ENCODE measurements around the gene DHRS4.
"Not testable (repeated sequence)": the region's sequence is repeated elsewhere in the genome, so short reads cannot be mapped to it uniquely, and the experiment has no call there.

Gene DHRS4

DNA sequence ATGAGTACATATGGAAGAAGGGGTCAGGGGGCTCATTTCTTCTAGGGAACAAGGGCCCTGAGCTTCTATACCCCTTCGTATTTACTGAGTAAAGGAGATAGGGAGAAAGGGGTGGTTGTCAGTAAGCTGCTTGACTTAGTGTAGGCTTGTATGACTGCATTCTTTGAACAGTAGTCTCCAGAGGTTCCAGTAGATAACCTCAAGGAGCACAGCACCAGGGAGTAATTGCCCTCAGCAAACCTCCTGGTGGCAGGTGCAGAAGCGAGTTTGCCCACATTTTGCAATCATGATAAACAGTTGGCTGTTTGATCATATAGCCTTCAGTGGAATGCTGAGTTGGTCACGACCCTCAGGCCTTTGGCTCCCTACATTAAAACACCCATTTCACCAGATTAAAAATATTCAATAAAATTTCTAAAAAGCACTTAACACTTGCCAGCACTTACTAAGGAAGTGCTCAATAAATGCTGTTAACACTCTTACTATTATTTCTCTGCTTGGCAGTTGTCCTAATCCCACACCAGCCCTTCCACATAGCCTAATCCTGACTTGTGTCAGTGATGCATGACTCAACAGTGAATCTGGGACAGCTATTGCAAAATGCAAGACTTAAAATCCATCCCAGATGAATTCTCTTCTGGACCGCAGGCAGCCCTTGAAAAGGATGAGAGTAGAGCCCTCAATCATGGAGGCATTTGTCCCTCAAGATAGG, 31.5 kb downstream of the DHRS4 start:
- DNase-seq (ENCODE audit: low read depth), result peak; percentile 90

- not testable (repeated sequence) for DNase-seq (ENCODE audit: low read depth)
These were observed 34.6 kb downstream of the DHRS4 start for GRCh38 chr14:23988223-23988606.

DNA sequence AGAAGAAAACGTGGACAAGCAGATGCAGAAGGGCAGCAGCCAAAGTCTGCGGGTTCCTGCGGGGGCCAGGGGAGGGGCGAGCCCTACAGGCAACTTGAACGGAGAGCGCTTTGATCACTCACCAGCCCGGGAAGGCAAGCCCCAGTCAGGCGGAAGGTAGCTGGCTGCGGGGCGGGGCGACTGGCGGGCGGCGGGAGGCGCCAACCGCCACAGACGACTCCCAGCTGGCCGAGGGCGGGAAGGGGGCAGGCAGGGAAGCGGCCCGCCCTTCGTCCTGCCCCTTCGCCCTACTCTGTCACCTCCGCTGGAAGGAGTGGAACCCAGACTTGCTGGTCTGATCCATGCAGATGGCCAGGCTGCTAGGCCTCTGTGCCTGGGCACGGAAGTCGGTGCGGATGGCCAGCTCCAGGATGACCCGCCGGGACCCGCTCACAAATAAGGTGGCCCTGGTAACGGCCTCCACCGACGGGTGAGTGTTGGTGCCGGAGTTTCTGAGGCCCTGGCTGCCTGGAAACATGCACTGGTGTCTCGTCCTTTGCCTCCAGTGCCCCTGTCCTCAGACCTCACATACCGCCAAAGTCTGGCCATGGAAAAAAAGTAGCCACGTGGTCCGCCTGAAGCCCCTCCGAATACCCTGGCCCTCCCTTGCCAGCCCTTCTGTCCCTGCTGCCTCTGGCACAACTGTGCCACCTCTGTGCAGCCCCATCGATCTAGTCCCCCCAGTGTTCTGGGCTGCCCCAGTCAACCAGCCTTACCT, 35.2 kb downstream of the DHRS4 start, which contains the start of gene DHRS4L2:
TSS of gene DHRS4L2 (plus strand) at position 323 of the 757 bp plus-strand sequence. CDS start at position 342, 19 bp downstream.
- DNase-seq (ENCODE audit: low read depth), result not testable (repeated sequence)

- DNase-seq (ENCODE audit: low read depth), result not testable (repeated sequence)
These were observed 36.3 kb downstream of the DHRS4 start for GRCh38 chr14:23989734-23990445.

DNA sequence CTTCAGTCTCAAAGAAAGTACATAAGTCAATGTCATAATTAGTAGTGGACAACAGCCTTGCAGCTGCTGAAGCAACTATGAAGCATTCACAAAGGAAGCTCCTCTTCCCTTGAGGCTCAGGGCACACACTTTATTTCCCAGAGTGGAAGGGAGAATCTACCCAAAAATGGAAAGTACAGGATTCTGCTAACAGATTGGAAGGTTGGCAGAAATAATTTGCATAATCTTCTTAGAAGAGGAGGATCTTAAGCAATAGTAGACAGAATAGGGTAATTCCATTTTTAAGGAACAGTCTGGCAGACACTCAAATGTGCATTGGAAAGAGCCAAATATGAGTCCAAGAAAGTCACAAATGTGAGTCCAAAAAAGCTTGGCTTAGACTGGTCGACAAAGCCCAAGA, 37.4 kb downstream of the DHRS4 start:
- not testable (repeated sequence) for DNase-seq (ENCODE audit: low read depth)

GRCh38 chr14:23993042-23993441, 39.5 kb downstream of the DHRS4 start:
- not testable (repeated sequence) for DNase-seq (ENCODE audit: low read depth)

GRCh38 chr14:23996009-23996408, 42.4 kb downstream of the DHRS4 start:
- not testable (repeated sequence) for DNase-seq (ENCODE audit: low read depth)

- DNase-seq (ENCODE audit: low read depth), result not testable (repeated sequence)
These were observed 43.3 kb downstream of the DHRS4 start for GRCh38 chr14:23996825-23997224.

DNA sequence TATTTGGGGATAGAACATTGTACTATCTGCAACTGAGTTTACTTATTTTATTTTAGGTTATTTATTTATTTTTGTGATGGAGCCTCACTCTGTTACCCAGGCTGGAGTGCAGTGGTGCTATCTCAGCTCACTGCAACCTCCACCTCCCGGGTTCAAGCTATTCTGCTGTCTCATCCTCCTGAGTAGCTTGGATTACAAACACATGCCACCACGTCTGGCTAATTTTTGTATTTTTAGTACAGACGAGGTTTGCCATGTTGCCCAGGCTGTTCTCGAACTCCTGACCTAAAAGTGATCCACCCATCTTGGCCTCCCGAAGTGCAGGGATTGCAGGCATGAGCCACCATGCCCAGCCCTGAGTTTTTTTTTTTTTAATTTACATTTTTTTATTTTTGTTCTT, 46.1 kb downstream of the DHRS4 start:
- not testable (repeated sequence) for DNase-seq (ENCODE audit: low read depth)

DNA sequence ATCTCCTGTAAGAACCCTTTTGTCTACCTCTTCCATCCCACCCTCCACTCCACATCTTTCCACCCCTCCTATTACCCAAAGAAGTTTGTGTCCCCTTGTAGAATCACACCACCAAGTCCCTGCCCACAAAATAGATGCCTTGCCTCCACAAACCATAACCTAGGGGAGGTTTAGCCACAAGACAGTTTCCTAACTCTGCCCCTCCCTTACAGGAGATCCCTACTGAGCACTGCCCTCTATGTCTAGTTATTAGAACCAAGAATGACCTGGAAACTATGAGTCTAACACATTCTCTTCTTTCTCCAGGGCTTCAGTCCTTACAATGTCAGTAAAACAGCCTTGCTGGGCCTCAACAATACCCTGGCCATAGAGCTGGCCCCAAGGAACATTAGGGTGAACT, 47.5 kb downstream of the DHRS4 start:
- not testable (repeated sequence) for DNase-seq (ENCODE audit: low read depth)

- not testable (repeated sequence) for DNase-seq (ENCODE audit: low read depth)
These were observed 48.1 kb downstream of the DHRS4 start for GRCh38 chr14:24001679-24002078.

- not testable (repeated sequence) for DNase-seq (ENCODE audit: low read depth)
These were observed 52.9 kb downstream of the DHRS4 start for GRCh38 chr14:24006471-24006816.

DNA sequence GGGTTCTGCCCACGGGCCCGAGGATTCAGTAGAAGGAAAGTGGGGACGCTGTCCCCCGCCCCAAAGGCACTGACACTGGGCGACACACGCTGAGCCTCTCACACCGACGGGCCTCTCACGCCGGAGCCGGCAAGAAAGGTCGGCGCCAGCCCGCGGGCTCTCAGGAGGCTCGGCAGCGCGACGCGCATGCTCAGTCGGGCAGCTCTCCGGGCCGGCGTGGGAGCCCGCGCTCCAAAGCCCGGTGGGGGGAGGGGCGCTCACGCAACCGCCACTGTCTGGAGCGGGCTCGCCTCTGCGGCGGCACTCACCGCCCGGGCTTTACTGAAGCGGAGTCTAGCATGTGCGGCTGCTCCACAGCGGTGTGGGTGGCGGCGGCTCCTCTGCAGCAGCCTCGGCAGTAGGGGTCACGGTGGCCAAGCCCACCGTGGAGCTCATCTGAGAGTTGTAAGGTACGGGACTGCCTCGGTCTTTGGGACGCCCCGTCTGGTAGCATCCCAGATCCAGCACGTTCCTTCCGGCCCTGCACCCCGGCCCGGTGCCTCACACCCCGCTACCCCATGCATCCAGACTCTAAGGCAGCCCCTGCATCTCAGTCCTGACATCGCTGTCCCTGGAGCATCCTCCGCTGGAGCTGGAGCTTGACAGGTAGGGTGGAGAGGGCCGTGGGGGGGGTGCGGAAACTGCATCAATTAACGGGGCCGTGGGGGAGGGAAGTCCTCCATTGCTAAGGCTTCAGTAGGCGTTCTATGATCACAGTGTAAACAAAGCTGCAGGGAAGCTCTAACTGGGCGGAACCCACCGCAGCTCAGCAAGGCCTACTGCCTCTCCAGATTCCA, 53.5 kb downstream of the DHRS4 start:
- not testable (repeated sequence) for DNase-seq (ENCODE audit: low read depth)

DNA sequence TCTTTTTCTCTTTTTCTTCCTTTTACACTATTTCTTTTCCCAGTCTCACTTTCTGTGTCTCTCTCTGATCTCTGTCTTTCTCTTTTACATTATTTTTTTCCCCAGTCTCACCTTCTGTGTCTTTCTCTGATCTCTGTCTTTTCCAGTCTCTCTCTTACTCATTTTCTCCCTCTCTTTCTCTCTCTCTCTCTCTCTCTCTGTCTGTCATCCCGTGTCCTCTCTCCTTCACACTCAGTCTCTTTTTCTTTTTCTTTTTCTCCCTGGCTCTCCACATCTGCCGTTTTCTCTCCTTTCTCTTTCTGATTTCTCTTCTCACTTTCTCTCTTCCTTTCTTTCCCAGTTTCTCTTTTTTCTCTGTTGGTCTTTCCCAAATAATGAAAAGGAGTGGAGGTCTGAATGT, 57.5 kb downstream of the DHRS4 start:
- DNase-seq (ENCODE audit: low read depth), result no peak

DNA sequence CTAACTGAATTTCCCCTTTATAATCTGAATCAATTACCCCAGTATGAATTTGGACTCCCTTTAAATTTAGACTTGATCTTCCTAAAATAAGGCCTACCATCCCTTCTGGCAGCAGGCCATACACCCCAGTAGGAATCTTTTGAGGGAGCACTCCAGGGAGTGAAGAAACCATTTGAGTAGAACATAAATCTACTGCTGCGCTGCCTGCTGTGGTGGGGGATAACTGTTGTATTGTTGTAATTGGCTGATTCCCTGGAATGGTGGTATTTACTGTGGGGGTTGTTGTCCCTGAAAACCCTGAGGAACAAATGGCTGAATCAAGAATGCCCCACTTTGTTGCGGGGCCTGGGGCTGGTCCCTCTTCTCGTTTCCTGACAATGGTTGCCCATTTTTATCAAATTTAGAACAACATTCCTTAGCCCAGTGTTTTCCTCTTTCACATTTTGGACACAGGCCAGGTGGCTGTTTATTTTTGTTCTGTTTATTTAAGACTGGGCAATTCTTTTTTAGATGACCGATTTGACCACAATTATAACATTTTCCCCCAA, 59.2 kb downstream of the DHRS4 start:
- not testable (repeated sequence) for DNase-seq (ENCODE audit: low read depth)

DNA sequence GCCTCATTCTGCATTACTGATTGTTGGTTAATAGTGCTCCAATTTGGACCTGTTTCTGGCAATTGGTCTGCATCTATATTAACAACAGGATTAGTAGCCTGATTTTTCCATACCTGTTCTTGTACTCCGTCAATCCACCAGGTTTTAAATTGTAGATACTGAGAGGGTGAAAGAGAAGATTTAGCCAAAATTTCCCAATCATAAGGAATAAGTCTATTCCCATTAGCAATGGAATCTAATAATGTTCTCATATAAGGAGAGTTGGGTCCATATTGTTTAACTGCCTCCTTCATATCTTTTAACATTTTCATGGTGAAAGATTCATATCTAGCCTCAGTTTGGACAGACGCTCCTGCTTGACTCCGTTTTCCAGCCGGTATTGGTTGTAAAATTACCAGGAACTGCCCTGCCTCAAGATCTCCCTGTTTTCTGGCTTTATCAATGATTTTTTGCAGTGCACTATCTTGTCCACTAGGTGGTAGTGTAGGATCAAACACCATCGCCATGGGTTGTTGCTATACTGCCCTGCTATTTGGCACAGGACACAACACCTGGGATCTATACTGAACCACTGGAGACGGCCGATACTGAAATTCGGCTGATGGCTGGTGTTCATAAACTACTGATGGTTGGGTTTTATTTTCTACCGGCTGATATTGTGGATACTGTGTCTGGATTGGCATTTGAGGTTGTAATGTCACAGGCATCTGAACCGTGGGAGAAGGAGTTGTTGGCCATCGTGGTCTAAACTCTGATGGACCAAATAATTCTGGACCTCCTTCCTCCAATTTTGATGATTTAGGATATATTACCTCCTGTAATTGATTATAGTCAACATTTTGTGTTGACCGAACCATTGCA, 60.3 kb downstream of the DHRS4 start:
- DNase-seq (ENCODE audit: low read depth), result peak; percentile 46

- not testable (repeated sequence) for DNase-seq (ENCODE audit: low read depth)
These were observed 62.2 kb downstream of the DHRS4 start for GRCh38 chr14:24015745-24016144.

Data from GM04504 (cell line).